ENCODE results near the gene ISM1. TPM values are rescaled to one million over a fixed set of nuclear protein-coding genes. Genes with fewer than 3 reads are reported as not detected.

The ISM1 gene
- total RNA-seq, 1 donor from 2014 or later, result 0.98 TPM

GRCh38 chr20:13305284-13305683 is 84.2 kb downstream of the ISM1 start:
- no peaks in the 10 kb centered on the region for H3K9me3 Mint-ChIP-seq (ENCODE audit: unreplicated experiment)
- TF ChIP-seq EZH2 (IDR thresholded peaks at IDR 0.05; ENCODE audit: insufficient read depth, low read length), result no peak
- no peak for TF ChIP-seq CTCF (IDR thresholded peaks at IDR 0.05; ENCODE audit: insufficient read depth, low read depth, low read length)
- no peak overlapping the region for H3K9ac ChIP-seq (ENCODE audit: low read length)
- H3K4me3 Mint-ChIP-seq (ENCODE audit: unreplicated experiment), result no peak overlapping the region
- H3K4me1 Mint-ChIP-seq (ENCODE audit: low read depth, unreplicated experiment), result peaks cover 3% of the 10 kb centered on the region
- H3K4me3 ChIP-seq (ENCODE audit: insufficient read depth, low read depth, low read length), result no peak overlapping the region
- FAIRE-seq (no peak), DNase-seq (ENCODE audit: low read depth) (no peak)
- H3K4me2 ChIP-seq (ENCODE audit: low read length), result no peak overlapping the region
- H3K27me3 ChIP-seq (ENCODE audit: insufficient read depth, low read length), result peaks cover 3% of the 10 kb centered on the region
- H3K27ac Mint-ChIP-seq (ENCODE audit: unreplicated experiment), result no peak overlapping the region
- H3K36me3 ChIP-seq (ENCODE audit: insufficient read depth, low read length), result no peaks in the 10 kb centered on the region
- H3K4me1 ChIP-seq (ENCODE audit: insufficient read depth, low read length), result no peaks in the 10 kb centered on the region
- H3K27me3 Mint-ChIP-seq (ENCODE audit: low read depth, unreplicated experiment), result no peaks in the 10 kb centered on the region
- H3K36me3 Mint-ChIP-seq (ENCODE audit: low read depth, unreplicated experiment), result no peaks in the 10 kb centered on the region
- H3K79me2 ChIP-seq (ENCODE audit: insufficient read depth, low read length), result no peaks in the 10 kb centered on the region
- no peak overlapping the region for H2AFZ ChIP-seq (ENCODE audit: low read depth, low read length)
- H3K9me3 ChIP-seq (ENCODE audit: insufficient read depth, low read depth, low read length), result no peaks in the 10 kb centered on the region
- no peak overlapping the region for H3K27ac ChIP-seq (ENCODE audit: low read depth, low read length)
- no peaks in the 10 kb centered on the region for H4K20me1 ChIP-seq (ENCODE audit: insufficient read depth, low read length)

GRCh38 chr20:13307562-13308163 is 86.6 kb downstream of the ISM1 start:
- H3K4me1 Mint-ChIP-seq (ENCODE audit: low read depth, unreplicated experiment), result peaks cover 2% of the 10 kb centered on the region
- H3K27ac ChIP-seq (ENCODE audit: low read depth, low read length), result no peak overlapping the region
- H3K27ac Mint-ChIP-seq (ENCODE audit: unreplicated experiment), result no peak overlapping the region
- no peak for TF ChIP-seq CTCF (IDR thresholded peaks at IDR 0.05; ENCODE audit: insufficient read depth, low read depth, low read length)
- TF ChIP-seq EZH2 (IDR thresholded peaks at IDR 0.05; ENCODE audit: insufficient read depth, low read length), result no peak
- H3K36me3 ChIP-seq (ENCODE audit: insufficient read depth, low read length), result no peaks in the 10 kb centered on the region
- H3K36me3 Mint-ChIP-seq (ENCODE audit: low read depth, unreplicated experiment), result no peaks in the 10 kb centered on the region
- no peak for FAIRE-seq
- H3K27me3 ChIP-seq (ENCODE audit: insufficient read depth, low read length), result peaks cover 3% of the 10 kb centered on the region
- no peak overlapping the region for H3K9ac ChIP-seq (ENCODE audit: low read length)
- H3K27me3 Mint-ChIP-seq (ENCODE audit: low read depth, unreplicated experiment), result no peaks in the 10 kb centered on the region
- no peaks in the 10 kb centered on the region for H3K4me1 ChIP-seq (ENCODE audit: insufficient read depth, low read length)
- H4K20me1 ChIP-seq (ENCODE audit: insufficient read depth, low read length), result no peaks in the 10 kb centered on the region
- no peak overlapping the region for H2AFZ ChIP-seq (ENCODE audit: low read depth, low read length)
- H3K9me3 Mint-ChIP-seq (ENCODE audit: unreplicated experiment), result no peaks in the 10 kb centered on the region
- H3K4me2 ChIP-seq (ENCODE audit: low read length), result no peak overlapping the region
- no peaks in the 10 kb centered on the region for H3K9me3 ChIP-seq (ENCODE audit: insufficient read depth, low read depth, low read length)
- no peak overlapping the region for H3K4me3 ChIP-seq (ENCODE audit: insufficient read depth, low read depth, low read length)
- no peak for DNase-seq (ENCODE audit: low read depth)
- H3K4me3 Mint-ChIP-seq (ENCODE audit: unreplicated experiment), result no peak overlapping the region
- no peaks in the 10 kb centered on the region for H3K79me2 ChIP-seq (ENCODE audit: insufficient read depth, low read length)

- Mint-ChIP-seq H3K27ac (ENCODE audit: unreplicated experiment) (no peak overlapping the region), H3K27me3 (ENCODE audit: low read depth, unreplicated experiment) (no peaks in the 10 kb centered on the region), H3K36me3 (ENCODE audit: low read depth, unreplicated experiment) (no peaks in the 10 kb centered on the region), H3K9me3 (ENCODE audit: unreplicated experiment) (peaks cover 5% of the 10 kb centered on the region), H3K4me3 (ENCODE audit: unreplicated experiment) (no peak overlapping the region), H3K4me1 (ENCODE audit: low read depth, unreplicated experiment) (no peaks in the 10 kb centered on the region)
- Histone ChIP-seq H2AFZ (ENCODE audit: low read depth, low read length) (no peak overlapping the region), H3K79me2 (ENCODE audit: insufficient read depth, low read length) (no peaks in the 10 kb centered on the region), H3K27ac (ENCODE audit: low read depth, low read length) (no peak overlapping the region), H3K27me3 (ENCODE audit: insufficient read depth, low read length) (no peaks in the 10 kb centered on the region), H3K36me3 (ENCODE audit: insufficient read depth, low read length) (no peaks in the 10 kb centered on the region), H3K4me1 (ENCODE audit: insufficient read depth, low read length) (no peaks in the 10 kb centered on the region), H3K9ac (ENCODE audit: low read length) (no peak overlapping the region), H3K4me2 (ENCODE audit: low read length) (no peak overlapping the region), H3K4me3 (ENCODE audit: insufficient read depth, low read depth, low read length) (no peak overlapping the region), H3K9me3 (ENCODE audit: insufficient read depth, low read depth, low read length) (no peaks in the 10 kb centered on the region), H4K20me1 (ENCODE audit: insufficient read depth, low read length) (no peaks in the 10 kb centered on the region)
- TF ChIP-seq EZH2 (IDR thresholded peaks at IDR 0.05; ENCODE audit: insufficient read depth, low read length) (no peak), CTCF (IDR thresholded peaks at IDR 0.05; ENCODE audit: insufficient read depth, low read depth, low read length) (no peak)
- DNase-seq (ENCODE audit: low read depth) (no peak), FAIRE-seq (no peak)
Observed at GRCh38 chr20:13312300-13312699, 91.2 kb downstream of the ISM1 start.
